ENCODE measurements around the gene OR13F1.
"Not testable (repeated sequence)": the region's sequence is repeated elsewhere in the genome, so short reads cannot be mapped to it uniquely, and the experiment has no call there.

OR13F1 gene, protein sequence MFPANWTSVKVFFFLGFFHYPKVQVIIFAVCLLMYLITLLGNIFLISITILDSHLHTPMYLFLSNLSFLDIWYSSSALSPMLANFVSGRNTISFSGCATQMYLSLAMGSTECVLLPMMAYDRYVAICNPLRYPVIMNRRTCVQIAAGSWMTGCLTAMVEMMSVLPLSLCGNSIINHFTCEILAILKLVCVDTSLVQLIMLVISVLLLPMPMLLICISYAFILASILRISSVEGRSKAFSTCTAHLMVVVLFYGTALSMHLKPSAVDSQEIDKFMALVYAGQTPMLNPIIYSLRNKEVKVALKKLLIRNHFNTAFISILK

DNA sequence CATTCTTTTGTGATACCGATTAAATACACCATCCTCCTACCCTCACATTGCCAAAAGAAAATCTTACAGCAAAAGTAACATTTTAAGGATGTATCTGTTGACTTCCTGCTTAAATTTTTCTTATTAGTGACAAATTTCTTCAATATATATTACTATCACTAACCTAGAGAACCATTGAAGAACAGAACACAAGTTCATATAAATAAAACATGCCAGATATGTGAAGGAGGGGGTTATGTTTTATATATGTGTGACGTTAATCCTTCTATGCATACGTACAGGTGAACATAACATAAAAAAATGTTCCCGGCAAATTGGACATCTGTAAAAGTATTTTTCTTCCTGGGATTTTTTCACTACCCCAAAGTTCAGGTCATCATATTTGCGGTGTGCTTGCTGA is at the start of gene OR13F1:
TSS of gene OR13F1 (plus strand) at position 301 of the 400 bp plus-strand sequence. CDS start at position 301, 0 bp downstream.
- no peak for DNase-seq

DNA sequence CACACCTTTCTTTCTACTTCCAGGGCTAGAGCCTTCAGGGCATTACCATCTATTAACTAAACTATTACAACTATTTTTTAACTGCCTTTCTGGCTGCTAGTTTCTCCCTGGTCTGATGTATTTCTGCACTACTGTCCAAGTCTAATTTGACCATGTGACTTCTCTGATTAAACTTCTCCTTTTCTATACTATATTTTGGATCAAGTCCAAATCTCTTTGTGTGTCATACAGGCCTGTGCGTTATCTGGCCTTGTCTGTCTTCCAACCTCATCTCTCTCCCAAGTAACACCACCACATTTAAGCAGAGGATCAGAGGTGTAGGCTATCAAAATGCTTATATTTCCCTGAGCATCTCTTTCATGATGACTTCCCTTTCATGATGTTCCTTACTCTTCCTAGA is 47.2 kb upstream of the OR13F1 start:
- DNase-seq = no peak

GRCh38 chr9:104463864-104464263 is 40.2 kb upstream of the OR13F1 start:
- no peak for DNase-seq

- no peak for DNase-seq
Observed at GRCh38 chr9:104468261-104468660, 35.8 kb upstream of the OR13F1 start.

- no peak for DNase-seq
Observed at GRCh38 chr9:104482921-104483570, 21.0 kb upstream of the OR13F1 start.

GRCh38 chr9:104485014-104485413 is 19.0 kb upstream of the OR13F1 start:
- DNase-seq = no peak

GRCh38 chr9:104494808-104495207 is 9.3 kb upstream of the OR13F1 start:
- peak in 2 of 3 experiments; percentile 29 to 71 for DNase-seq

- no peak for DNase-seq
Observed at GRCh38 chr9:104503440-104503839, 623 bp upstream of the OR13F1 start.

DNA sequence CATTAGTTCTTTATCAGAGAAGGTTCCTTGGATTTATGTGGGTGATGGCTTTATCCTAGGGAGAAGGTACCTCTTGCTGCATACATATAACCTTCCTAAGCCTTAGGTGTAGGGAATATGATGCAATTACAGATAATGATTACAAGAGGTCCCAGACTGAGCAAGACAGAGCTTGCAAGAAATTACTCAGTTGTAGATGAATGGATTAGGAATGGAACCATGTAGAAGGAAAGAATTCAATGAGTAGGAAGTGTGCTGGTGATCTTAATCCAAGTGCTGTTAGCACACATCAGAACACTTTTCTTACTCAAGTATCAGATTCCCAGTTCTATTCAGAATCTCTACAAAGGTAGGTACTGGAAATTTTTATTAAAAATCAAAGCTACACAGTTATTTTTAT is 2.5 kb downstream of the OR13F1 start:
- no peak for DNase-seq

DNA sequence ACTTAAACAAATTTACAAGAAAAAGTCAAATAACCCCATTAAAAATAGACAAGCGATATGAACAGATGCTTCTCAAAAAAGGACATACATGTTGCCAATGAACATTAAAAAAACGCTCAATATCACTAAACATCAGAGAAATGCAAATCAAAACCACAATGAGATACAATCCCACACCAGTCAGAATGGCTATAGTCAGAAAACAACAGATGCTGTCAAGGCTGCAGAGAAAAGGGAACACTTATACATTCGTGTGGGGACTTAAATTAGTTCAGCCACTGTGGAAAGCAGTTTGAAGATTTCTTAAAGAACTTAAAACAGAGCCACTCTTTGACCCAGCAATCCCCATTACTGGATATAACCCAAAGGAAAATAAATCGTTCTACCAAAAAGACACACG is 10.8 kb downstream of the OR13F1 start:
- DNase-seq = no peak

DNA sequence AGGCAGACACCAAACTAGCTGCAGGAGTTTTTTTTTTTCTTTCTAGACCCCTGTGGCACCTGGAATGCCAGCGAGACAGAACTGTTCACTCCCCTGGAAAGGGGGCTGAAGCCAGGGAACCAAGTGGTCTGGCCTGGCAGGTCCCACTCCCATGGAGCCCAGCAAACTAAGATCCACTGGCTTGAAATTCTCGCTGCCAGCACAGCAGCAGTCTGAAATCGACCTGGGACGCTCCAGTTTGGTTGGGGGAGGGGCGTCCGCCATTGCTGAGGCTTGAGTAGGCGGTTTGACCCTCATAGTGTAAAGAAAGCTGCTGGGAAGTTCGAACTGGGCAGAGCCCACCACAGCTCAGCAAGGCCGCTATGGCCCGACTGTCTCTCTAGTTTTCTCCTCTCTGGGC is 16.2 kb downstream of the OR13F1 start:
- DNase-seq = not testable (repeated sequence)

- DNase-seq = no peak
Observed at GRCh38 chr9:104527109-104527508, 23.0 kb downstream of the OR13F1 start, which contains the start of gene OR13C4. OR13C4 (minus strand) TSS chr9:104527209; CDS start chr9:104527209, 0 bp downstream.

DNA sequence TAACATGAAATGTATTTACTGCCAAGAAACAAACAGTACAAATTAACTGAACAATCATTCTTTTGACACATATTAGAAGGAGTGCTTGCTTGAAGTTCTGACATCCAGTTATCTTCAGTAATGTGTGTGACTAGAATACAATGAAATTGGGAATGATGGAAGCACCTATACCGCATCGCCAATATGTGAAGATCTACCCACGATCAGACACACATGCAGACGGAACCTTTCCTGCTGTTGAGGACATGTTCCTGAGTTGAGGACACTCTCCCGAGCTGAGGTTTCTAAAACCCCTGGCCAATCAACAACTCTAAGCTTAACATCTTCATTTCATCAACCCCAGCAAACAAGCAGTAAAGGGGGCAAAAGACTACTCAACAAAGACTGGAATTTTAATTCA is 32.7 kb downstream of the OR13F1 start, which contains the start of gene OR13C3:
TSS of gene OR13C3 (minus strand) at position 101 of the 400 bp plus-strand sequence. CDS start 133 bp downstream, outside the sequence.
- no peak for DNase-seq

DNA sequence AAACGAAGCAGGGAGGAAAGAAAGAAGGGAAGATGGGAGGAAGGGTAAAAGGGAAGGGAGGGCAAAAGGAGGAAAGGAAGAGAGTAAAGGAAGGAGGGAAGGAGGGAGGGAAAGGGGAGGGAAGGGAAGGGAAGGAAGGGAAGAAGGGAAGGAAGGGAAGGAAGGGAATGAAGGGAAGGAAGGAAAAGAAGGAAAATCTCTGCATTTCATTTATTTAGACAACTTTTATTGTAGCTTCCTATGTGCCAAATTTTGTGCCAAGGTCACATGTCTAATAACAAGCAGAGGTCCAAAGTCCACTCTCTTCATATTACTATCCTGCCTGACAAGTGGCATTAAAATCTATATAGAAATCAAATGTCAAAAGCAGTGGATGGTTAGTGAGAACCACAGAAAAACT is 35.2 kb downstream of the OR13F1 start:
- no peak for DNase-seq

- DNase-seq = no peak
Observed at GRCh38 chr9:104544644-104545043, 40.6 kb downstream of the OR13F1 start.

DNA sequence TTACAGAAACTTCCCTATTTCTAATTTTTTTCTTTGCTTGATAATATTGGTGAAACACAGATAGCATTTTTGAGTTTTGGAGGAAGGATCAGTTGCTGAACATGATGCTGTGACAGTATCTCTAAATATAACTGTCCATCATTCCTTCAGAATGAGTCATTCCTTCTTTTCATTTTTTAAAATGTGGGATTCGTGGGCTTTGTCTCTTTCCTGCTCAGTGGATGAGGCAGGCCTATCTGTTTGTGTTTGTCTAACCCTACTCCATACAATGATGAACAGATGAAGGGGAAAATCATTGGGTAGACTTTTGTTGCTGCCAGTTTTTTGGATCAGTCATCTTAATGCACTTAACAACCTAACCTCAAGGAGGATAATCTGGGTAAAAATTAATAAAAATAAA is 49.2 kb downstream of the OR13F1 start:
- DNase-seq = no peak
